ENCODE data around the gene CP.

- TF ChIP-seq CREB1 (IDR thresholded peaks at IDR 0.05; ENCODE audit: low read depth) (no peak), YY1 (IDR thresholded peaks at IDR 0.05; ENCODE audit: low read depth) (no peak), EP300 (IDR thresholded peaks at IDR 0.05; ENCODE audit: borderline replicate concordance) (no peak), RAD21 (IDR thresholded peaks at IDR 0.05; ENCODE audit: low read depth) (no peak), ZBTB7A (IDR thresholded peaks at IDR 0.05; ENCODE audit: low read depth) (no peak), REST (IDR thresholded peaks at IDR 0.05; ENCODE audit: low read depth) (no peak), TCF12 (IDR thresholded peaks at IDR 0.05; ENCODE audit: low read depth) (no peak), TAF1 (IDR thresholded peaks at IDR 0.05; ENCODE audit: low read depth) (no peak), FOXM1 (IDR thresholded peaks at IDR 0.05; ENCODE audit: borderline replicate concordance, low read depth) (no peak), MAX (IDR thresholded peaks at IDR 0.05) (no peak), USF1 (IDR thresholded peaks at IDR 0.05) (no peak)
Observed at GRCh38 chr3:149212386-149212785, 9.2 kb downstream of the CP start.

Data from Ishikawa (cell line).